Endodermal cell (in vitro differentiated cells): Measurements from ENCODE around the gene SNF8. TPM values are rescaled to one million over a fixed set of nuclear protein-coding genes. Genes with fewer than 3 reads are reported as not detected.

Experiments
- DNase-seq: peaks from one replicate; pipeline ENCODE4 v3.0.0-alpha.2; 2017
- H3K27ac ChIP-seq: 2 replicates; pipeline ENCODE4 v1.5.1; 2013; ENCODE audit warnings: mild to moderate bottlenecking, low read depth, low read length, moderate library complexity
- H3K27me3 ChIP-seq: 2 replicates; pipeline ENCODE4 v1.6.1; 2013; ENCODE audit warnings: mild to moderate bottlenecking, low read length, moderate library complexity; ENCODE audit not compliant: insufficient read depth, control insufficient read depth, poor library complexity, severe bottlenecking
- H3K36me3 ChIP-seq: 2 replicates; pipeline ENCODE4 v1.7.0; 2013; ENCODE audit warnings: mild to moderate bottlenecking, low read length, moderate library complexity; ENCODE audit not compliant: control insufficient read depth, insufficient read depth
- H3K4me1 ChIP-seq: one replicate; pipeline ENCODE4 v1.7.0; 2013; ENCODE audit warnings: low read length; ENCODE audit not compliant: control insufficient read depth, insufficient read depth
- H3K4me3 ChIP-seq: 2 replicates; pipeline ENCODE4 v1.5.1; 2013; ENCODE audit warnings: mild to moderate bottlenecking, low read length, moderate library complexity
- H3K9ac ChIP-seq: 2 replicates; pipeline ENCODE4 v1.6.1; 2013; ENCODE audit warnings: mild to moderate bottlenecking, low read length, moderate library complexity; ENCODE audit not compliant: poor library complexity, severe bottlenecking; ENCODE audit errors: extremely low read depth
- H3K9me3 ChIP-seq: 2 replicates; pipeline ENCODE4 v1.6.1; 2013; ENCODE audit warnings: mild to moderate bottlenecking, low read length, moderate library complexity; ENCODE audit not compliant: control insufficient read depth
- H3K27ac Mint-ChIP-seq: 2 replicates; pipeline ENCODE4 v1.8.0; 2020; ENCODE audit warnings: mixed read lengths
- H3K27me3 Mint-ChIP-seq: 2 replicates; pipeline ENCODE4 v1.8.0; 2021; ENCODE audit warnings: mild to moderate bottlenecking, mixed read lengths; ENCODE audit not compliant: insufficient read depth
- H3K36me3 Mint-ChIP-seq: 2 replicates; pipeline ENCODE4 v1.8.0; 2020; ENCODE audit warnings: low read depth, mixed read lengths
- H3K4me1 Mint-ChIP-seq: 2 replicates; pipeline ENCODE4 v1.8.0; 2020; ENCODE audit warnings: mixed read lengths
- H3K4me3 Mint-ChIP-seq: 2 replicates; pipeline ENCODE4 v1.8.0; 2020; ENCODE audit warnings: mild to moderate bottlenecking, moderate library complexity, mixed read lengths
- H3K9me3 Mint-ChIP-seq: 2 replicates; pipeline ENCODE4 v1.8.0; 2020; ENCODE audit warnings: mild to moderate bottlenecking, mixed read lengths
- WGBS, 2 experiments: methylation state at CpG; one replicate each; pipeline versions ENCODE4 v1.1.5 to v1.1.7; 2013; ENCODE audit warnings: missing lambda C conversion rate in 2 of 2, mixed read lengths in 1 of 2; ENCODE audit not compliant: insufficient coverage in 1 of 2, insufficient read length in 1 of 2; 5-methylcytosine and 5-hydroxymethylcytosine counted together
- total RNA-seq, 2 donors: library from RNA; stranded (reverse); fragmentation: NEBNext Ultra II Directional in 1 of 2; extraction: Animal tissue kit (Norgen Biotek cat#: 25700) in 1 of 2; gene quantifications; 2 replicates in 1 of 2; 3 replicates in 1 of 2; pipeline ENCODE4 v1.2.1, GENCODE V29; 2021
- TF ChIP-seq, protein P1 (sequence below): fragments of 200-600 bp; sonication (generic); conservative IDR thresholded peaks from 2 replicates; pipeline ENCODE4 v1.5.0; 2021; ENCODE audit warnings: antibody characterized with exemption, mild to moderate bottlenecking

Gene SNF8
- total RNA-seq, 2 donors from 2014 or later, result 152 to 175 TPM

GRCh38 chr17:48972749-48973097 lies 28.1 kb upstream of the SNF8 start:
- DNase-seq, result no peak
- Mint-ChIP-seq H3K4me3 (no peak overlapping the region), H3K4me1 (peaks cover 35% of the 10 kb centered on the region), H3K9me3 (no peaks in the 10 kb centered on the region), H3K36me3 (no peaks in the 10 kb centered on the region), H3K27ac (peak overlapping the region; percentile 85), H3K27me3 (no peaks in the 10 kb centered on the region)
- TF ChIP-seq, protein P1, sequence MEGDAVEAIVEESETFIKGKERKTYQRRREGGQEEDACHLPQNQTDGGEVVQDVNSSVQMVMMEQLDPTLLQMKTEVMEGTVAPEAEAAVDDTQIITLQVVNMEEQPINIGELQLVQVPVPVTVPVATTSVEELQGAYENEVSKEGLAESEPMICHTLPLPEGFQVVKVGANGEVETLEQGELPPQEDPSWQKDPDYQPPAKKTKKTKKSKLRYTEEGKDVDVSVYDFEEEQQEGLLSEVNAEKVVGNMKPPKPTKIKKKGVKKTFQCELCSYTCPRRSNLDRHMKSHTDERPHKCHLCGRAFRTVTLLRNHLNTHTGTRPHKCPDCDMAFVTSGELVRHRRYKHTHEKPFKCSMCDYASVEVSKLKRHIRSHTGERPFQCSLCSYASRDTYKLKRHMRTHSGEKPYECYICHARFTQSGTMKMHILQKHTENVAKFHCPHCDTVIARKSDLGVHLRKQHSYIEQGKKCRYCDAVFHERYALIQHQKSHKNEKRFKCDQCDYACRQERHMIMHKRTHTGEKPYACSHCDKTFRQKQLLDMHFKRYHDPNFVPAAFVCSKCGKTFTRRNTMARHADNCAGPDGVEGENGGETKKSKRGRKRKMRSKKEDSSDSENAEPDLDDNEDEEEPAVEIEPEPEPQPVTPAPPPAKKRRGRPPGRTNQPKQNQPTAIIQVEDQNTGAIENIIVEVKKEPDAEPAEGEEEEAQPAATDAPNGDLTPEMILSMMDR, result no peak
- peak overlapping the region; percentile 7 for H3K27ac ChIP-seq
- 70 to 79% methylated on average over 5 to 7 of the region's 7 CpGs for WGBS, 2 experiments
- H3K4me1 ChIP-seq, result peaks cover 7% of the 10 kb centered on the region
- no peak overlapping the region for H3K9ac ChIP-seq
- no peaks in the 10 kb centered on the region for H3K36me3 ChIP-seq
- no peak overlapping the region for H3K4me3 ChIP-seq
- H3K27me3 ChIP-seq, result no peaks in the 10 kb centered on the region
- no peaks in the 10 kb centered on the region for H3K9me3 ChIP-seq

GRCh38 chr17:48970865-48971687 lies 26.4 kb upstream of the SNF8 start:
- WGBS, 2 experiments, result 88 to 91% methylated on average over 12 of the region's 12 CpGs
- H3K27ac Mint-ChIP-seq, result peak overlapping the region; percentile 85
- peaks cover 2% of the 10 kb centered on the region for H3K27me3 Mint-ChIP-seq
- no peak overlapping the region for H3K9ac ChIP-seq
- H3K27ac ChIP-seq, result no peak overlapping the region
- no peak overlapping the region for H3K4me3 Mint-ChIP-seq
- TF ChIP-seq, protein P1, result peak; percentile 24
- no peaks in the 10 kb centered on the region for H3K27me3 ChIP-seq
- no peak overlapping the region for H3K4me3 ChIP-seq
- peak; percentile 74 for DNase-seq
- H3K9me3 ChIP-seq, result no peaks in the 10 kb centered on the region
- no peaks in the 10 kb centered on the region for H3K9me3 Mint-ChIP-seq
- peaks cover 35% of the 10 kb centered on the region for H3K4me1 Mint-ChIP-seq
- H3K36me3 ChIP-seq, result no peaks in the 10 kb centered on the region
- H3K4me1 ChIP-seq, result peaks cover 7% of the 10 kb centered on the region
- H3K36me3 Mint-ChIP-seq, result no peaks in the 10 kb centered on the region

GRCh38 chr17:48970224-48970623 lies 25.6 kb upstream of the SNF8 start:
- Histone ChIP-seq H3K4me1 (peaks cover 7% of the 10 kb centered on the region), H3K9ac (no peak overlapping the region), H3K4me3 (no peak overlapping the region), H3K9me3 (no peaks in the 10 kb centered on the region), H3K27ac (no peak overlapping the region), H3K36me3 (no peaks in the 10 kb centered on the region), H3K27me3 (no peaks in the 10 kb centered on the region)
- peaks cover 35% of the 10 kb centered on the region for H3K4me1 Mint-ChIP-seq
- H3K27ac Mint-ChIP-seq, result no peak overlapping the region
- H3K27me3 Mint-ChIP-seq, result peaks cover 2% of the 10 kb centered on the region
- TF ChIP-seq, protein P1, result no peak
- 65 to 71% methylated on average over 3 to 4 of the region's 4 CpGs for WGBS, 2 experiments
- H3K4me3 Mint-ChIP-seq, result no peak overlapping the region
- H3K9me3 Mint-ChIP-seq, result no peaks in the 10 kb centered on the region
- no peaks in the 10 kb centered on the region for H3K36me3 Mint-ChIP-seq
- no peak for DNase-seq
